Tibial artery (tissue), 4 donors: ENCODE measurements around the gene UBAC2.

Source experiments
- DNase-seq, 2 donors: peaks; one replicate each; pipeline ENCODE4 v3.0.0-alpha.2; 2019
- H3K27ac ChIP-seq, 2 donors: fragments of 200-600 bp; sonication (generic) in 1 of 2; 1 replicate in 1 of 2; 2 replicates in 1 of 2; pipeline ENCODE4 v1.5.1; 2018 to 2019; ENCODE audit warnings: mild to moderate bottlenecking in 1 of 2
- H3K27me3 ChIP-seq, 2 donors: fragments of 200-600 bp; sonication (generic) in 1 of 2; one replicate each; pipeline versions ENCODE4 v1.5.1 to v1.6.0; 2016 to 2019
- H3K36me3 ChIP-seq, 3 donors: fragments of 200-600 bp; sonication (generic) in 2 of 3; one replicate each; pipeline ENCODE4 v1.5.1; 2016 to 2019; ENCODE audit warnings: mild to moderate bottlenecking in 2 of 3
- H3K4me1 ChIP-seq, 4 donors: fragments of 200-600 bp; sonication (generic) in 2 of 4; 1 replicate in 3 of 4; 2 replicates in 1 of 4; pipeline ENCODE4 v1.5.1; 2016 to 2019
- H3K4me3 ChIP-seq, 2 donors: fragments of 200-600 bp; sonication (generic) in 1 of 2; 1 replicate in 1 of 2; 2 replicates in 1 of 2; pipeline ENCODE4 v1.5.1; 2018 to 2019; ENCODE audit warnings: mild to moderate bottlenecking in 2 of 2
- H3K9me3 ChIP-seq, 3 donors: fragments of 200-600 bp; sonication (generic) in 1 of 3; one replicate each; pipeline ENCODE4 v1.5.1; 2016 to 2019
- CTCF ChIP-seq, 2 experiments: fragments of 200-600 bp in 1 of 2; fragments of 450-650 bp in 1 of 2; IDR thresholded peaks; one replicate each; pipeline ENCODE4 v1.5.1; 2017 to 2019; ENCODE audit warnings: antibody characterized with exemption in 2 of 2, mild to moderate bottlenecking in 1 of 2, moderate library complexity in 1 of 2
- intact Hi-C: fragments of 100-400 bp; cut with DNase I; formaldehyde crosslinking; loops from one replicate; pipeline ENCODE4 v1.15.0; 2023; ENCODE audit warnings: low total_unique reads

The UBAC2 gene

DNA sequence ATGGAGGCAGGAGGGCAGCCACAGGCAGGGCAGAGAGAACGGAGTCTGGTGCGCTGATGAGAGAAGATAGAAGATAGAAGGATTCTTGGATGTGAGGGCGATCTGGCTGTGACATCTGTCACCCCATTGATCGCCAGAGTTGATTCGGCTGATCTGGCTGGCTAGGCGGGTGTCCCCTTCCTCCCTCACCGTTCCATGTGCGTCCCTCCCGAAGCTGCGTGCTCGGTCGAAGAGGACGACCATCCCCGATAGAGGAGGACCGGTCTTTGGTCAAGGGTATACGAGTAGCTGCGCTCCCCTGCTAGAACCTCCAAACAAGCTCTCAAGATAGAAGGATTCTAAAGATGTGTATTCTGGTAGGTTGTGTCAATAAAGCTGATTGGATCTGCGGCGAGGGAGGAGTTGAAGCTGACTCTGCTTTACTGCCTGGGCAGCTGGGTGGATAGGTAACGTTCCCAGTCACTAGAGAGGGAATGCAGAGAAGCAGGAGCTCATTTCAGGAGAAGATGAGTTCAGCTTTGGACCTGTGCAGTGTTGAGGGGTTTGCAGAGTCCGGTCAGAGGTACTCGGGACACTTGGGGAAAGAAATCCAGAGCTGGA, 5.1 kb downstream of the UBAC2 start:
- H3K9me3 ChIP-seq: no peaks in the 10 kb centered on the region
- no peak overlapping the region for H3K4me3 ChIP-seq
- H3K27me3 ChIP-seq: no peaks in the 10 kb centered on the region
- peaks cover 0 to 14% (median 0%) of the 10 kb centered on the region in 3 donors for H3K36me3 ChIP-seq
- DNase-seq: no peak
- H3K4me1 ChIP-seq: peaks cover 0 to 19% (median 8%) of the 10 kb centered on the region in 4 donors
- intact Hi-C loops: no loop called here
- H3K27ac ChIP-seq: no peak overlapping the region
- TF ChIP-seq CTCF (IDR thresholded peaks at IDR 0.05): no peak

- Histone ChIP-seq H3K27ac (no peak overlapping the region), H3K9me3 (no peaks in the 10 kb centered on the region), H3K4me1 (peaks cover 0 to 19% (median 8%) of the 10 kb centered on the region in 4 donors), H3K27me3 (no peaks in the 10 kb centered on the region), H3K4me3 (no peak overlapping the region), H3K36me3 (peaks cover 0 to 14% (median 0%) of the 10 kb centered on the region in 3 donors)
- intact Hi-C loops: no loop called here
- DNase-seq: no peak
- no peak for TF ChIP-seq CTCF (IDR thresholded peaks at IDR 0.05)
Measured at GRCh38 chr13:99206226-99206625, 5.6 kb downstream of the UBAC2 start.

DNA sequence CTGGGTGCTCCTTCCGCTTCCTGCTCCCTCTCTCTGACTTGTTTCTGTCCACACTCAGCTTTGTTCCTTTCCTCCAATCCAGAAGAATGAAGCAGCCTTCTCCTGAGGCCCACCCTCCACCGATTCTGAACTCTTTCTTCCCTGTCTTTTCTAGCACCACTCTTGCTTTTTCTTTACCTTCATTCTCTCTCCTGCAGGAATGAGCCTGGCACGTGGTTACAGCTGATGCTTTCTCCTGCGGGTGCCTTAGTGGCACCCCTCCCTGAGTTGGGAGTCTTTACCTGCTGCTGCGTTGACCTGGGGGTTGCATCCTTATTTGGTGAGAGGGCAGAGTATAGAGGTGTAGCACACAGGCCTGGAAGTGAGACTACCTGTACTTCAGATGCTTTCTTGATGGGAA, 6.2 kb downstream of the UBAC2 start:
- no peak for DNase-seq
- intact Hi-C loops: no loop called here
- Histone ChIP-seq H3K27me3 (no peaks in the 10 kb centered on the region), H3K4me1 (peaks cover 0 to 19% (median 8%) of the 10 kb centered on the region in 4 donors), H3K4me3 (no peak overlapping the region), H3K27ac (no peak overlapping the region), H3K9me3 (no peaks in the 10 kb centered on the region), H3K36me3 (peaks cover 0 to 14% (median 0%) of the 10 kb centered on the region in 3 donors)
- no peak for TF ChIP-seq CTCF (IDR thresholded peaks at IDR 0.05)

DNA sequence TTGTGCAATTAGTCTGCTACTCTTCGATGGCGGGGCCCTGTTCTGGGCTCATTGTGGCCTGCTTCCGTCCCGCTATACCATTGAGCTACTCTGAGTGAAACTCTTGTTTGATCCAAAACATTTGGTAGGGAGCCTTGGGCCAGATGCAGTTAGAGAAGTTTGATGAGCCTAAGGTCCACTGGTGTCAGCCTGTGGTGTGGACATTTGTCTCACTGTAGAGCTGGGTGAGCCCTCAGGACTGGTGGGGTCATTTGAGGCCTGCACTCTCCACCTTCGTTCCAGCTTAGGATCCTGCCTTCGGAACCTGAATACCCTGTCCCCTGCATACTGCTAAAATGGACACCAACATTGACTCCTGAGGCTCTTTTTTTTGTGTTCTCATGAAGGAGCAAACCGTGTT, 6.9 kb downstream of the UBAC2 start:
- no peak for TF ChIP-seq CTCF (IDR thresholded peaks at IDR 0.05)
- intact Hi-C loops: no loop called here
- Histone ChIP-seq H3K27ac (no peak overlapping the region), H3K9me3 (no peaks in the 10 kb centered on the region), H3K4me3 (no peak overlapping the region), H3K27me3 (no peaks in the 10 kb centered on the region), H3K4me1 (peaks cover 0 to 13% (median 5%) of the 10 kb centered on the region in 4 donors), H3K36me3 (peaks cover 0 to 14% (median 0%) of the 10 kb centered on the region in 3 donors)
- DNase-seq: no peak

DNA sequence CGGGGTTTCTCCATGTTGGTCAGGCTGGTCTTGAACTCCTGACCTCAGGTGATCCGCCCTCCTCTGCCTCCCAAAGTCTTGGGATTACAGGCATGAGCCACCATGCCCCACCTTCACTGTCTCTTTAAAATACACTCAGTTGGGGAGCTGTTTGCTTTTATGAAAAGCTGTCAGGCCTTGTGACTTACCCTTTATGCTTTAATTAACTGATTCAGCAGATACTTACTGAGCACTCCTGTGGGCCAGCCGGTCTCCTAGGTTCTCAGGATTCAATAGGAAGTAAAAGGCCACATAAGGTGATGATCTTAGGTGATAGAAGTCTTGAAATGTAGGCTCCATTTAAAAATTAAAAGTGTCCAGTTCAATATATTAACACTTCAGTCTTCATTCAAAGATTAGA, 7.5 kb downstream of the UBAC2 start:
- H3K4me3 ChIP-seq: no peak overlapping the region
- no peaks in the 10 kb centered on the region for H3K9me3 ChIP-seq
- peaks cover 0 to 14% (median 0%) of the 10 kb centered on the region in 3 donors for H3K36me3 ChIP-seq
- H3K4me1 ChIP-seq: peaks cover 0 to 8% (median 3%) of the 10 kb centered on the region in 4 donors
- intact Hi-C loops: no loop called here
- H3K27me3 ChIP-seq: no peaks in the 10 kb centered on the region
- no peak for DNase-seq
- no peak overlapping the region for H3K27ac ChIP-seq
- TF ChIP-seq CTCF (IDR thresholded peaks at IDR 0.05): no peak
